Gastrocnemius medialis (tissue), 4 donors: ENCODE results near the gene LGALS7B.

Experiments used
- CTCF ChIP-seq, 5 experiments: fragments of 450-650 bp in 3 of 5; fragments of 200-600 bp in 2 of 5; sonication (generic) in 2 of 5; IDR thresholded peaks in 4 of 5; conservative IDR thresholded peaks in 1 of 5; 1 replicate in 4 of 5; 2 replicates in 1 of 5; pipeline ENCODE4 v1.5.1; 2016 to 2019; ENCODE audit warnings: antibody characterized with exemption in 5 of 5, mild to moderate bottlenecking in 3 of 5, moderate library complexity in 3 of 5
- POLR2A ChIP-seq, 2 donors: fragments of 450-650 bp; IDR thresholded peaks; one replicate each; pipeline ENCODE4 v1.6.1; 2017; ENCODE audit warnings: antibody characterized with exemption in 2 of 2, mild to moderate bottlenecking in 2 of 2, moderate library complexity in 2 of 2

GRCh38 chr19:38793177-38793576 is 4.2 kb downstream of the LGALS7B start:
- no peak for TF ChIP-seq CTCF (IDR thresholded peaks at IDR 0.05 in 4 of 5, conservative IDR thresholded peaks at IDR 0.05 in 1 of 5)
- TF ChIP-seq POLR2A (IDR thresholded peaks at IDR 0.05), result no peak
